ENCODE results near the gene MAU2.

The MAU2 gene

DNA sequence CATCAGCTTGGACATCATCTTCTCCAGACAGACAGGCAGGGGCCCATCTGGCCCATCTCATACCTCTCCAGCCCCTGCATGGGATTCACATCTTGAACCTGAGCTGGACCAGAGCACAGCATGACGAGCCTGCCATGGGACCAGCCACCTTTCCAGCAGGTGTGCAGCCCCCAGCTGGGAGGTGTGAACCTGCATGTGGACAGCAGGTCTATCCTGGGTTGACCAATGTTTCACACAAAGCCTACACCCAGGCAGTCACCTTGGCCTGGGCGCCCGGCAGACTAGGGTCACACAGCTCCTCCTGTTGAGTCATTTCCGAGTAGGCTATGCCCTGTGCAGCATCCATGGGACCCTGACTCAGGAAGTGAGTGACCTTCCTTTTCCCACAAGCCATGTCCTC lies 41.4 kb downstream of the MAU2 start:
- Histone ChIP-seq H3K27me3 (ENCODE audit: control insufficient read depth, low read length) (no peaks in the 10 kb centered on the region), H3F3A (ENCODE audit: control insufficient read depth, insufficient read depth) (peaks cover 13% of the 10 kb centered on the region), H3K4me1 (ENCODE audit: control insufficient read depth, low read length) (peaks cover 37% of the 10 kb centered on the region), H3K4me3 (ENCODE audit: low read length) (no peak overlapping the region), H3K9me2 (replicated peaks; ENCODE audit: control insufficient read depth, low read length) (no peaks in the 10 kb centered on the region), H3K27ac (ENCODE audit: low read depth, low read length) (no peak overlapping the region), H3K4me2 (ENCODE audit: low read length) (no peak overlapping the region), H3K9me3 (ENCODE audit: control insufficient read depth, insufficient read depth, low read length) (no peaks in the 10 kb centered on the region), H3K79me2 (ENCODE audit: control insufficient read depth, low read length) (no peaks in the 10 kb centered on the region), H4K20me1 (ENCODE audit: control insufficient read depth, insufficient read depth, low read depth, low read length) (no peaks in the 10 kb centered on the region), H3K36me3 (ENCODE audit: control insufficient read depth, low read length) (peaks cover 3% of the 10 kb centered on the region; the same call in 1 of the 2 replicates)
- TF ChIP-seq EZH2phosphoT487 (IDR thresholded peaks at IDR 0.05; ENCODE audit: borderline replicate concordance, low read length) = no peak
- TF ChIP-seq, protein P1, sequence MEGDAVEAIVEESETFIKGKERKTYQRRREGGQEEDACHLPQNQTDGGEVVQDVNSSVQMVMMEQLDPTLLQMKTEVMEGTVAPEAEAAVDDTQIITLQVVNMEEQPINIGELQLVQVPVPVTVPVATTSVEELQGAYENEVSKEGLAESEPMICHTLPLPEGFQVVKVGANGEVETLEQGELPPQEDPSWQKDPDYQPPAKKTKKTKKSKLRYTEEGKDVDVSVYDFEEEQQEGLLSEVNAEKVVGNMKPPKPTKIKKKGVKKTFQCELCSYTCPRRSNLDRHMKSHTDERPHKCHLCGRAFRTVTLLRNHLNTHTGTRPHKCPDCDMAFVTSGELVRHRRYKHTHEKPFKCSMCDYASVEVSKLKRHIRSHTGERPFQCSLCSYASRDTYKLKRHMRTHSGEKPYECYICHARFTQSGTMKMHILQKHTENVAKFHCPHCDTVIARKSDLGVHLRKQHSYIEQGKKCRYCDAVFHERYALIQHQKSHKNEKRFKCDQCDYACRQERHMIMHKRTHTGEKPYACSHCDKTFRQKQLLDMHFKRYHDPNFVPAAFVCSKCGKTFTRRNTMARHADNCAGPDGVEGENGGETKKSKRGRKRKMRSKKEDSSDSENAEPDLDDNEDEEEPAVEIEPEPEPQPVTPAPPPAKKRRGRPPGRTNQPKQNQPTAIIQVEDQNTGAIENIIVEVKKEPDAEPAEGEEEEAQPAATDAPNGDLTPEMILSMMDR (IDR thresholded peaks at IDR 0.05; ENCODE audit: low read depth, low read length, poor library complexity, severe bottlenecking) = no peak

DNA sequence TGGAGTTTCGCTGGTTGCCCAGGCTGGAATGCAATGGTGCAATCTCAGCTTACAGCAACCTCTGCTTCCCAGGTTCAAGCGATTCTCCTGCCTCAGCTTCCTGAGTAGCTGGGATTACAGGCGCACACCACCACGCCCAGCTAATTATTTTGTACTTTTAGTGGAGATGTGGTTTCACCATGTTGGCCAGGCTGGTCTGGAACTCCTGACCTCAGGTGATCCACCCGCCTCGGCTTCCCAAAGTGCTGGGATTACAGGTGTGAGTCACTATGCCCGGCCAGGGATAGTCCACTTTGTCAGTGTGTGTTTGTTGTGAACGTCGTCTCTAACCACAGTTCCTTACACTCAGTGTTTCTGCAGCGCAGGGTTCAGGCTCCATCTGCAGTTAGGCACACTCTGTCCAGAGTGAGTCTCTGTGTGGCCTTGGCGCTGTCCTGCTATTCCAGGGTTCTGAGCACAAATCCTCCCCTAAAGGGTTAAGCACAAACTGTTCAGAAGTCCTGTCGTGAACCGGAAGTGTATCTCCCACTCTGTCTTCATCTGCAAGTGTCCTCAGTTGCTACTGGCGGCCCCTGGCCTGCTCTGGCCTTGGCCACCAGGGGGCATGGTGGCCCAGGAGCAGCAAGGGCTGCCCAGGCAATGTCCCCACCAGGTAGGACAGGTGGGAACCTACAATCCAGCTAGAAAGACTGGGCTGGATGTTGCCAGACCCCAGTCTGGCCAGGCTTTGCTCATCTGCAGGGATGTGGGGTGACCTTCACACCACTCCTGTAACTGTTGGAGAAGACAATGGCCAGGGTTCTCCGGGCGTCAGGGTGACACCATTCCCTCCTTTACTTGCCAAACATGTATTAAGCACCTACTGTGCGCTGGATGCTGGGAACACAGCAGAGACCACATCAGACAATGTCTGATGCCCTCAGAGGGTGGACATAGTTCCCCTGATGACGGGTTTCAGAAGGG lies 46.1 kb downstream of the MAU2 start:
- Histone ChIP-seq H3K4me3 (ENCODE audit: low read length) (peak overlapping the region; percentile 58), H3F3A (ENCODE audit: control insufficient read depth, insufficient read depth) (peaks cover 4% of the 10 kb centered on the region; the same call in 1 of the 2 replicates), H3K4me2 (ENCODE audit: low read length) (peak overlapping the region; percentile 89), H3K36me3 (ENCODE audit: control insufficient read depth, low read length) (no peaks in the 10 kb centered on the region), H3K27me3 (ENCODE audit: control insufficient read depth, low read length) (no peaks in the 10 kb centered on the region), H3K27ac (ENCODE audit: low read depth, low read length) (0 out of 2 replicates have a peak overlapping the region, but pooled peaks have one; percentile 9), H3K79me2 (ENCODE audit: control insufficient read depth, low read length) (no peaks in the 10 kb centered on the region), H3K4me1 (ENCODE audit: control insufficient read depth, low read length) (peaks cover 24% of the 10 kb centered on the region), H3K9me2 (replicated peaks; ENCODE audit: control insufficient read depth, low read length) (no peaks in the 10 kb centered on the region), H3K9me3 (ENCODE audit: control insufficient read depth, insufficient read depth, low read length) (no peaks in the 10 kb centered on the region), H4K20me1 (ENCODE audit: control insufficient read depth, insufficient read depth, low read depth, low read length) (no peaks in the 10 kb centered on the region)
- TF ChIP-seq, protein P1 (IDR thresholded peaks at IDR 0.05; ENCODE audit: low read depth, low read length, poor library complexity, severe bottlenecking) = peak; percentile 99
- no peak for TF ChIP-seq EZH2phosphoT487 (IDR thresholded peaks at IDR 0.05; ENCODE audit: borderline replicate concordance, low read length)

DNA sequence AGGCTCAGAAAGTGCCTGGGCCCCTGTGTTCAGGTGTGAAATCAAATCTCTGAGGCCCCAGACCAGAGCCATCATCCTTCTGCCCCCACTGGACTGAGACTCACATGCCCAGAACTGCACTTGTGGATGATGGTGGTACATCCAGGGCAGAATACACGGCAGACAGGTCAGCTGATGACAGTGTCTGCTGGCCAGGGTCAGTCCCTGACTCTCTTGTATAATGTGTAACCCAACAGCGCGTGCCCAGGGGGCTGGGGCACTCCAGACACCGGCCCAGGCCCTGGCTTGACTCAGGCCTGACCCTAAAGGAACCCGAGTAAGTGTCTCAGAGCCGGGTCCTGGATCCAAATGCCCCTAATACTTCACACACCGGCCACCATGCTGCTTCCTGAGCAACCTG lies 47.5 kb downstream of the MAU2 start:
- TF ChIP-seq, protein P1 (IDR thresholded peaks at IDR 0.05; ENCODE audit: low read depth, low read length, poor library complexity, severe bottlenecking) = no peak
- TF ChIP-seq EZH2phosphoT487 (IDR thresholded peaks at IDR 0.05; ENCODE audit: borderline replicate concordance, low read length) = no peak
- Histone ChIP-seq H3K4me1 (ENCODE audit: control insufficient read depth, low read length) (peaks cover 34% of the 10 kb centered on the region), H3K27ac (ENCODE audit: low read depth, low read length) (no peak overlapping the region), H3K4me3 (ENCODE audit: low read length) (no peak overlapping the region), H3F3A (ENCODE audit: control insufficient read depth, insufficient read depth) (peaks cover 8% of the 10 kb centered on the region), H3K9me3 (ENCODE audit: control insufficient read depth, insufficient read depth, low read length) (no peaks in the 10 kb centered on the region), H3K9me2 (replicated peaks; ENCODE audit: control insufficient read depth, low read length) (no peaks in the 10 kb centered on the region), H3K4me2 (ENCODE audit: low read length) (no peak overlapping the region), H3K79me2 (ENCODE audit: control insufficient read depth, low read length) (no peaks in the 10 kb centered on the region), H4K20me1 (ENCODE audit: control insufficient read depth, insufficient read depth, low read depth, low read length) (no peaks in the 10 kb centered on the region), H3K36me3 (ENCODE audit: control insufficient read depth, low read length) (no peaks in the 10 kb centered on the region), H3K27me3 (ENCODE audit: control insufficient read depth, low read length) (no peaks in the 10 kb centered on the region)

Measured in DOHH2 (cell line).